ENCODE results near the gene ELL. TPM values are rescaled to one million over a fixed set of nuclear protein-coding genes. Genes with fewer than 3 reads are reported as not detected.
A peak's percentile ranks its signal among the peaks of the same experiment; 100 is the strongest.

Gene ELL
- total RNA-seq, 1 donor from 2014 or later = 7.9 TPM

GRCh38 chr19:18520848-18521691 lies 800 bp downstream of the ELL start:
- TF ChIP-seq, protein P1, sequence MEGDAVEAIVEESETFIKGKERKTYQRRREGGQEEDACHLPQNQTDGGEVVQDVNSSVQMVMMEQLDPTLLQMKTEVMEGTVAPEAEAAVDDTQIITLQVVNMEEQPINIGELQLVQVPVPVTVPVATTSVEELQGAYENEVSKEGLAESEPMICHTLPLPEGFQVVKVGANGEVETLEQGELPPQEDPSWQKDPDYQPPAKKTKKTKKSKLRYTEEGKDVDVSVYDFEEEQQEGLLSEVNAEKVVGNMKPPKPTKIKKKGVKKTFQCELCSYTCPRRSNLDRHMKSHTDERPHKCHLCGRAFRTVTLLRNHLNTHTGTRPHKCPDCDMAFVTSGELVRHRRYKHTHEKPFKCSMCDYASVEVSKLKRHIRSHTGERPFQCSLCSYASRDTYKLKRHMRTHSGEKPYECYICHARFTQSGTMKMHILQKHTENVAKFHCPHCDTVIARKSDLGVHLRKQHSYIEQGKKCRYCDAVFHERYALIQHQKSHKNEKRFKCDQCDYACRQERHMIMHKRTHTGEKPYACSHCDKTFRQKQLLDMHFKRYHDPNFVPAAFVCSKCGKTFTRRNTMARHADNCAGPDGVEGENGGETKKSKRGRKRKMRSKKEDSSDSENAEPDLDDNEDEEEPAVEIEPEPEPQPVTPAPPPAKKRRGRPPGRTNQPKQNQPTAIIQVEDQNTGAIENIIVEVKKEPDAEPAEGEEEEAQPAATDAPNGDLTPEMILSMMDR (IDR thresholded peaks at IDR 0.05; ENCODE audit: borderline replicate concordance) = no peak
- H3K4me1 ChIP-seq = peaks cover 53% of the 10 kb centered on the region
- no peaks in the 10 kb centered on the region for H3K9me3 ChIP-seq (replicated peaks)

DNA sequence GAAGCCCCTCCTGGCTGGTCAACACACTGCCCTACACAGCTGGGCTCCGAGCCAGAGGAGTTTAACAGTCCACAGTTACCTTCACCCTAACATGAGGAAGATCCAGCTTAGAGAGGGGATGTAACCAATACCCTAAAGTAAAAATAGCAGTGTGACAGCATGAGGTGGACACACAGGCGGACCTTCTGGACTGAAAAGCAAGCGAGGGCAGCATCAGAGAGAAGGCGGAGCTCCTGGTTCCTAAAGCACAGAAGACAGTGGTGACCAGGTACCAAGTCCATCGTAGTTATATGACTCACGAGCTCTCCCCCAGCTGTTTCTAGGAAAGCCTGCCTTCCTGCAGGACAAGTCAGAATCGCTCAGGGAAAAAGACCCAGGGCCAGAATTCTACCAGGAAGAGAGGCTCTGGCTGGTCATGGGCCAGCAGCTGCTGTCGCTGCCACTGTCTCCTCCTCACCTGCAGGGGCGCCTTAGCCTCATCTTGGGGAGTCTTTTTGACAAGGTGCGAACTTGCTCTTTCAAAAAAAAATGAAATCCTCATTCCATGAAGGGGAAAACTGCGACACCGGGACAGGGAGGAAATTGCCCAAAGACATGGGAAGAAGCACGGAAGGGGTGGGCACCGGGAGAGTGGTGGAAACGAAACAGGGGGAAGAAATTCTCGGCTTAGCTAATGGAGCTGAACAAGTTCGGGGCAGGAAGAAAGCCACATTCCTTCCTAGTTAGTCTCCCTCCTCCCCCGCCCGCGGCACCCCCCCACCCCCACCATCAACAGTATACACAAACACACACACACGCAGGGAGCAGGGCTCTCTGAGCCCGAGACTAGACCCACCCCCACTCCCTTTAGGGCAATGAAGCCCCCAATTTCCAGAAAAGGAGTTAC lies 1.7 kb downstream of the ELL start:
- intact Hi-C loops (cut with micrococcal nuclease) = loop anchor here (5.0 kb wide), 1 partner anchor 53 kb away; no protein-coding TSS in a partner anchor
- DNase-seq = peak; percentile 41
- peaks cover 61% of the 10 kb centered on the region for H3K4me1 ChIP-seq
- TF ChIP-seq, protein P1 (IDR thresholded peaks at IDR 0.05; ENCODE audit: borderline replicate concordance) = peak; percentile 71
- no peaks in the 10 kb centered on the region for H3K9me3 ChIP-seq (replicated peaks)
- no peaks in the 10 kb centered on the region for H3K27me3 ChIP-seq (ENCODE audit: low read depth)
- peak overlapping the region; percentile 94 for H3K4me3 ChIP-seq
- H3K36me3 ChIP-seq = no peaks in the 10 kb centered on the region
- H3K27ac ChIP-seq (replicated peaks) = peak overlapping the region; percentile 94

More at GRCh38 chr19:18520848-18521691, 800 bp downstream of the ELL start:
- H3K27ac ChIP-seq (replicated peaks) = peak overlapping the region; percentile 94
- no peaks in the 10 kb centered on the region for H3K36me3 ChIP-seq
- intact Hi-C loops (cut with micrococcal nuclease) = loop anchor here (5.0 kb wide), 1 partner anchor 54 kb away; no protein-coding TSS in a partner anchor
- H3K27me3 ChIP-seq (ENCODE audit: low read depth) = no peaks in the 10 kb centered on the region
- peak; percentile 41 for DNase-seq
- H3K4me3 ChIP-seq = peak overlapping the region; percentile 94

DNA sequence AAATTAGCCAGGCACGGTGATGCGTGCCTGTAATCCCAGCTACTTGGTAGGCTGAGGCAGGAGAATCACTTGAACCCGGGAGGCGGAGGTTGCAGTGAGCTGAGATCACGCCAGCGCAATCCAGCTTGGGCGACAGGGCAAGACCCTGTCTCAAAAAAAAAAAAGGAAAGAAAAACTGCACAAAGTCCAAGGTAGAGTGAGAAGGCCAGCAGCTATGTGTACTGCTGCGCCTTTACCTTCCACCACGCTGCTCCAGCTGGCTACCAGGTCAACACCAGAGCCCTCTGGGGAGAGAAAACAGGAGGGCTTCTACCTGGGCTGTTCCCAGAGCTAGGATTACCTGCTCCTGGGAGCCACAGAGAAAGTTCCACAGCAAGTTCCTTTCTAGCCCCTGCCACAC lies 3.2 kb downstream of the ELL start:
- TF ChIP-seq, protein P1 (IDR thresholded peaks at IDR 0.05; ENCODE audit: borderline replicate concordance) = no peak
- no peaks in the 10 kb centered on the region for H3K36me3 ChIP-seq
- H3K4me1 ChIP-seq = peaks cover 77% of the 10 kb centered on the region
- intact Hi-C loops (cut with micrococcal nuclease) = no loop called here
- H3K27ac ChIP-seq (replicated peaks) = no peak overlapping the region
- no peaks in the 10 kb centered on the region for H3K27me3 ChIP-seq (ENCODE audit: low read depth)
- H3K9me3 ChIP-seq (replicated peaks) = no peaks in the 10 kb centered on the region
- DNase-seq = no peak
- no peak overlapping the region for H3K4me3 ChIP-seq

DNA sequence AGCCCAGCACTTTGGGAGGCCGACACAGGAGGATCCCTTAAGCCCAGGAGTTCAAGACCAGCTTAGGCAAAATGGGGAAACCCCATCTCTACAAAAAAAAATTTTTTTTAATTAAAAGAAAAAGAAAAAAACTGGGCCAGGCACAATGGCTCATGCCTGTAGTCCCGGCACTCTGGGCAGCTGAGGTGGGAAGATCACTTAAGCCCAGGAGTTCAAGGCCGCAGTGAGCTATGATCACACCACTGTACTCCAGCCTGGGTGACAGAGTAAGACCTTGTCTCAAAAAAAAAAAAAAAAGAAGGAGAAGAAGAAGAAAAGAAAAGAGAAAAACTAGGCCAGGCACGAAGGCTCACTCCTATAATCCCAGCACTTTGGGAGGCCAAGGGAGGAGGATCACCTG lies 4.3 kb downstream of the ELL start:
- Histone ChIP-seq H3K27ac (replicated peaks) (no peak overlapping the region), H3K4me3 (no peak overlapping the region), H3K36me3 (no peaks in the 10 kb centered on the region), H3K27me3 (ENCODE audit: low read depth) (no peaks in the 10 kb centered on the region), H3K4me1 (peaks cover 84% of the 10 kb centered on the region), H3K9me3 (replicated peaks) (no peaks in the 10 kb centered on the region)
- TF ChIP-seq, protein P1 (IDR thresholded peaks at IDR 0.05; ENCODE audit: borderline replicate concordance) = no peak
- DNase-seq = no peak
- intact Hi-C loops (cut with micrococcal nuclease) = no loop called here

DNA sequence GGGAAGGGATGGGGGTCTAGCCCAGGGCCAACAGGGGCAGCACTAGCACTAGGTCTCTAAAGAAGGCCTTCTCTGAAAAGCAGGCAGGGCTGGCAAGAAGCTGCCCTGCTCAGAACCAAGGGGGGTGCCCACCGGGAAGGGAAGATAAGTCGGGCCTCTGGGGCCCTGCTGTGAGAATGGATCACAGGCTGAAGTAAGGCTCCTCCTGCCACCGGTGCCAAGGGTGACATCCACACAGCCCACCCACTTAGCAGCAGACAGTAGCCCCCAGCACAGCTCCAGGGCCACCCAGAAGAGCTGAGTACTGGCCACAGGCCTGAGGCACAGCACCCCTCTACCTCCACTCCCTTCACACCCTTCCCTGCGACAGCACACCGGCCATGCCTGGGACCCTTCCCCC lies 5.9 kb downstream of the ELL start:
- Histone ChIP-seq H3K4me1 (peaks cover 87% of the 10 kb centered on the region), H3K9me3 (replicated peaks) (no peaks in the 10 kb centered on the region), H3K27ac (replicated peaks) (no peak overlapping the region), H3K27me3 (ENCODE audit: low read depth) (no peaks in the 10 kb centered on the region), H3K4me3 (no peak overlapping the region), H3K36me3 (no peaks in the 10 kb centered on the region)
- TF ChIP-seq, protein P1 (IDR thresholded peaks at IDR 0.05; ENCODE audit: borderline replicate concordance) = no peak
- intact Hi-C loops (cut with micrococcal nuclease) = no loop called here
- DNase-seq = no peak

Measured in left ventricle myocardium inferior (tissue), 1 donor.